Transverse colon (tissue), 4 donors: Measurements from ENCODE around the gene ACSL1. TPM values are rescaled to one million over a fixed set of nuclear protein-coding genes. Genes with fewer than 3 reads are reported as not detected.

ENCODE experiments used
- DNase-seq: peaks from one replicate; pipeline ENCODE4 v3.0.0-alpha.2; 2019
- H3K27ac ChIP-seq, 4 donors: fragments of 200-600 bp; sonication (generic); 2 replicates each; pipeline ENCODE4 v1.5.1; 2016 to 2018; ENCODE audit warnings: inconsistent platforms in 4 of 4
- H3K27me3 ChIP-seq: fragments of 200-600 bp; sonication (generic); 2 replicates; pipeline ENCODE4 v1.5.1; 2017; ENCODE audit warnings: inconsistent platforms
- H3K36me3 ChIP-seq, 4 donors: fragments of 200-600 bp; sonication (generic); 2 replicates each; pipeline ENCODE4 v1.5.1; 2017 to 2019; ENCODE audit warnings: inconsistent platforms in 4 of 4
- H3K4me1 ChIP-seq, 4 donors: fragments of 200-600 bp; sonication (generic); 2 replicates each; pipeline ENCODE4 v1.5.1; 2017 to 2020; ENCODE audit warnings: inconsistent platforms in 4 of 4
- H3K4me3 ChIP-seq, 4 donors: fragments of 200-600 bp; sonication (generic); 1 replicate in 1 of 4; 2 replicates in 3 of 4; pipeline versions ENCODE4 v1.5.1 to v1.6.1; 2017 to 2019; ENCODE audit warnings: inconsistent platforms in 4 of 4
- H3K9me3 ChIP-seq, 2 donors: fragments of 200-600 bp; sonication (generic); 2 replicates each; pipeline ENCODE4 v1.5.1; 2017 to 2019; ENCODE audit warnings: inconsistent platforms in 2 of 2
- CTCF ChIP-seq, 5 experiments: fragments of 200-600 bp in 3 of 5; fragments of 450-650 bp in 2 of 5; sonication (generic) in 3 of 5; IDR thresholded peaks; 1 replicate in 2 of 5; 2 replicates in 3 of 5; pipeline ENCODE4 v1.5.1; 2016 to 2017; ENCODE audit warnings: antibody characterized with exemption in 5 of 5, inconsistent platforms in 3 of 5, mild to moderate bottlenecking in 2 of 5, moderate library complexity in 1 of 5
- EP300 ChIP-seq: sonication (generic); formaldehyde crosslinking; IDR thresholded peaks from one replicate; pipeline ENCODE4 v1.6.1; 2017; ENCODE audit warnings: antibody characterized with exemption, low read depth
- POLR2A ChIP-seq: fragments of 450-650 bp; IDR thresholded peaks from one replicate; pipeline ENCODE4 v1.6.1; 2016; ENCODE audit warnings: antibody characterized with exemption, mild to moderate bottlenecking, moderate library complexity
- POLR2AphosphoS5 ChIP-seq, 3 donors: sonication (generic); formaldehyde crosslinking; IDR thresholded peaks; one replicate each; pipeline ENCODE4 v1.6.1; 2016; ENCODE audit warnings: antibody characterized with exemption in 3 of 3
- WGBS, 2 donors: methylation state at CpG; one replicate each; pipeline ENCODE4 v1.1.5; 2018; ENCODE audit warnings: low coverage in 1 of 2; 5-methylcytosine and 5-hydroxymethylcytosine counted together
- in situ Hi-C, 4 donors: fragments of 200-750 bp; cut with MboI; loops; one replicate each; pipeline versions ENCODE4 v1.15.0 to v1.15.1; 2017; ENCODE audit warnings: low sequenced_read_pairs in 3 of 4, low pct_ligation_motif_present in 1 of 4, low pct_unique_long_range_greater_than_20kb in 1 of 4
- intact Hi-C: fragments of 100-400 bp; cut with DNase I; formaldehyde crosslinking; loops from one replicate; pipeline ENCODE4 v1.15.1; 2023; ENCODE audit warnings: low total_unique reads
- total RNA-seq, 4 donors: library from RNA; depleted of rRNA; stranded (reverse); fragments of >200 nt; gene quantifications; one replicate each; pipeline ENCODE4 v1.1.0, GENCODE V29; 2016

ACSL1 gene
- total RNA-seq, 4 donors from 2014 or later: 20.6 to 50.0 (median 40.0) TPM

- in situ Hi-C loops (no loop called here), intact Hi-C loops (no loop called here)
- Histone ChIP-seq H3K4me1 (no peaks in the 10 kb centered on the region), H3K36me3 (no peaks in the 10 kb centered on the region), H3K27ac (peak overlapping the region in 1 of 4 donors; percentile 10), H3K27me3 (no peaks in the 10 kb centered on the region), H3K4me3 (no peak overlapping the region), H3K9me3 (no peaks in the 10 kb centered on the region)
- TF ChIP-seq CTCF (IDR thresholded peaks at IDR 0.05): no peak
- no peak for TF ChIP-seq POLR2A
- TF ChIP-seq EP300: no peak
- TF ChIP-seq POLR2AphosphoS5 (IDR thresholded peaks at IDR 0.05): no peak
- no peak for DNase-seq
- WGBS, 2 donors: 68 to 71% methylated on average over 8 to 10 of the region's 10 CpGs
These were observed 24.8 kb upstream of the ACSL1 start for GRCh38 chr4:184850431-184851199.

GRCh38 chr4:184850018-184850417 is 24.2 kb upstream of the ACSL1 start:
- Histone ChIP-seq H3K36me3 (no peaks in the 10 kb centered on the region), H3K27me3 (no peaks in the 10 kb centered on the region), H3K9me3 (no peaks in the 10 kb centered on the region), H3K27ac (peak overlapping the region in 1 of 4 donors; percentile 10), H3K4me3 (no peak overlapping the region), H3K4me1 (no peaks in the 10 kb centered on the region)
- intact Hi-C loops: no loop called here
- WGBS, 2 donors: 63 to 66% methylated on average over 2 to 3 of the region's 3 CpGs
- TF ChIP-seq POLR2AphosphoS5 (IDR thresholded peaks at IDR 0.05) (no peak), EP300 (no peak), POLR2A (no peak), CTCF (IDR thresholded peaks at IDR 0.05) (no peak)
- in situ Hi-C loops: no loop called here
- no peak for DNase-seq

- intact Hi-C loops: no loop called here
- no peaks in the 10 kb centered on the region for H3K9me3 ChIP-seq
- no peaks in the 10 kb centered on the region for H3K4me1 ChIP-seq
- TF ChIP-seq EP300 (no peak), CTCF (IDR thresholded peaks at IDR 0.05) (no peak), POLR2A (no peak), POLR2AphosphoS5 (IDR thresholded peaks at IDR 0.05) (no peak)
- DNase-seq: no peak
- WGBS, 2 donors: 67 to 79% methylated on average over 3 of the region's 3 CpGs
- H3K4me3 ChIP-seq: no peak overlapping the region
- no peaks in the 10 kb centered on the region for H3K27me3 ChIP-seq
- no peak overlapping the region for H3K27ac ChIP-seq
- in situ Hi-C loops: no loop called here
- H3K36me3 ChIP-seq: no peaks in the 10 kb centered on the region
These were observed 23.4 kb upstream of the ACSL1 start for GRCh38 chr4:184849185-184849584.

GRCh38 chr4:184848510-184848909 is 22.7 kb upstream of the ACSL1 start:
- in situ Hi-C loops: no loop called here
- Histone ChIP-seq H3K27me3 (no peaks in the 10 kb centered on the region), H3K4me1 (no peaks in the 10 kb centered on the region), H3K27ac (no peak overlapping the region), H3K36me3 (no peaks in the 10 kb centered on the region), H3K4me3 (no peak overlapping the region), H3K9me3 (no peaks in the 10 kb centered on the region)
- intact Hi-C loops: no loop called here
- 60 to 61% methylated on average over 1 to 3 of the region's 3 CpGs for WGBS, 2 donors
- TF ChIP-seq POLR2A: no peak
- TF ChIP-seq EP300: no peak
- no peak for TF ChIP-seq CTCF (IDR thresholded peaks at IDR 0.05)
- no peak for TF ChIP-seq POLR2AphosphoS5 (IDR thresholded peaks at IDR 0.05)
- no peak for DNase-seq
